HG03342 (cell line): ENCODE results near the gene DNAI1.

Experiments
- ATAC-seq: cut with Tn5 transposase; IDR thresholded peaks from one replicate; pipeline ENCODE4 v1.9.1; 2021; ENCODE audit warnings: mild to moderate bottlenecking, moderate library complexity; ENCODE audit not compliant: unreplicated experiment

The DNAI1 gene

DNA sequence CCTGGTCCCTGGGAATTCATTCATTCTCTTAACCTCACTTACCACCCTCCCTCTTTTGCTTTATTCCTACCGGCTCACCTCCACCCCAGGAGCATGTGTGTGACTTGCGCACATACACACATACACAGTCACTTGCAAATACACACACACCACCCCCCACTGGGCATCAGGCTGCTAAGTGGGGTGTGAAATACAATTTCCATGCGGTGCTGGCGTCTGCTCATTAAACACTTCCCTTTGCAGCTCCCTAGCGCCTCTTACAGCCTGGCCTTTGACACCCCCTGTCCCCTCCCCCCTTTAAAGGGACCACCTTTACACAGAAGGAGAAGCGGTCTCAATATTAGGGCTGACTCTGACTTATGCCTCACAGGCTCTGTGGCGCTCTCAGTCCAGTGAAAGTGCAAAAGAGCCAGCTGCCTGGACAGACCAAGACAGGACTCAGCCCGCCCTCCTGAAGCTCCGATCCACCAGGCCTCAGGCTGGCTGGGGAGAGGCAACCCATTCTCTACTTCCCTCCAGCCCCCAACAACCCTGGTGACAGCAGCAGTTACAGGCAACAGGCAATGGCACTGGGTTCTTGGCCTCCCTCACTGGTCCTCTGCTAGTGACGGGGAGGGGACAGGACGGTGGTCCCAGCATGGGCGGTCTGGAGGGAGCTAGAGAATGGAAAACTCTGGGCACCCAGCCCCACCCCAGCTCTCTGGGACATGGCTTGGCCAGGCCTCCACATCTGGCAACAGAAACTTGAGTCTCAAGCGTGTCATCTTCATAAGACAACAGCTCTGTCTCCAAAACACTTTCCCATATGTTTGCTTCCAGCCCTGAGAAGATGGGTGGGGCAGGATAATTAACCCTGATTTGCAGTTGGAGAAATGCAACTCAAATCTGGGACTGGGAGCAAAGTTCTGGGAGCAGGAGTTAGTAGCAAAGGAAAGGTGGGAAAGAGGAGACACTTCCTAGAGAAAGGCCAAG, 52.2 kb downstream of the DNAI1 start:
- ATAC-seq = no peak

DNA sequence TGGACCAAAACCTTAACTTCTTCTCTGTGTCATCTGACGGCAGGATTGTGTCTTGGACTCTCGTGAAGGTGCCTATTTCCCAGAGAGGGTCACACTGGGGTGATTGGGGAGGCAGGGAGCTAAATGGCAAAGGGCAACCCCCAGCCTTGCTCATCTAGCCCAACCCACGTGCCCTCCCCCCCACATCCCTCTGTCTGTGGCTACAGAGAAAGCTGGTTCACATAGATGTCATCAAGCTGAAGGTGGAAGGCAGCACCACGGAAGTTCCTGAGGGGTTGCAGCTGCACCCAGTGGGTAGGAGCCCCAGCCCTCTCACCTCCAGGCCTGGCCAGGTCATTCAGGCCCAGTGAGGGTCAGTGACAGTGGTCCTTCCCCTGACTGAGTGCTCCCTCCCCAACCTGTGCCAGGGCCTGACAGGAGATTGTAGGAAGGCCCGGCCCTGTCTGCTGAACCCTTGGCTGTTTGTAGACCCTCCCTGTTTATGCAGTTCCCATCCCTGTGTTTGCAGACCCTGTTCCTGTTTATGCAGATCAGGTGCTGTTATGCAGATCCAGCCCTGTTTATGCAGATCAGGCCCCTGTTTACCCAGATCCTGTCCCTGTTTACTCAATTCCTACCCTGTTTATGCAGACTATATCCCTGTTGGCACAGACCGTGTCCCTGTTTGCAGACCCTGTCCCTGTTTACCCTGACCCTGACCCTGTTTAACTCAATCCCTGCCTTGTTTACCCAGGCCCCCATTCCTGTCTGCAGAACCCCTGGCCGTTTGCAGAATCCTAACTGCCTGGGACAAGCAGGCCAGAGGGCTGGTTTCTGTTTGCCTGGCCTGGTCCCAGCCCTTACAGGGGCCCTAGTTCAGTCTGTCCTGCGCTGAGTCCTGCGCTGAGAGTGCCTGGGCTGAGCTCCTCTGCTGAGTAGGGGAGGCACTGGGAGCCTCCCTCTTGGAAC, 53.8 kb downstream of the DNAI1 start:
- ATAC-seq = no peak

DNA sequence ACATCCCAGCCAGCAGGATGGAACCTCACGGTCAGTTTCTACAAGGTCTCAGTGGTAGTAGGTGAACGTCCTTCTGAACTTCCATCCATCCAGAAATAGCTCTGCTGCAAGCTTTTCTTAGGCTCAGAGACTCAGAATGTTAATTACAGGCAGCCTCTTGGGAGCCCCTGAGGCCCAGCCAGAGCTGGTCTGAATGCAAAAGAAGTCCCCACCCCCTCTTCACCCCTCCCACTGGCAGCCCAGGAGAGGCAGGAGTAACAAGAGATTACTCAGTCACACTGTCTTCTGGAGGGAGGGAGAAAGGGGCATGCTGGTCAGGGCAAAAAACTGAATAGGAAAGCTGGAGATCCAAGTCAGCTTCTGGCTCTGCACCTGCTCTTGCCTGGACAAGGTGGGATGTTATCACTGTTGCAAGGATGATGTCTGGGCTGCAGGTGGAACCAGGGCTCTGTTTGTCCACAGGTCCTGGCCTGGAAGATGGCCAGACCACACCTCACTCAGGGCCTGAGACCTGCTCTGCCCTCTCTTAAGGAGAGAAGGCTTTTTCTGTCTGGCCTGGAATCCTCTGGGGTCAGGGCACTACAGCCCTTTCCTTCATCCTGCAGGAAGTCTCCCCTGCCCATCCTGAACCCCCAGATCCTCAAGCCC, 55.1 kb downstream of the DNAI1 start:
- no peak for ATAC-seq

DNA sequence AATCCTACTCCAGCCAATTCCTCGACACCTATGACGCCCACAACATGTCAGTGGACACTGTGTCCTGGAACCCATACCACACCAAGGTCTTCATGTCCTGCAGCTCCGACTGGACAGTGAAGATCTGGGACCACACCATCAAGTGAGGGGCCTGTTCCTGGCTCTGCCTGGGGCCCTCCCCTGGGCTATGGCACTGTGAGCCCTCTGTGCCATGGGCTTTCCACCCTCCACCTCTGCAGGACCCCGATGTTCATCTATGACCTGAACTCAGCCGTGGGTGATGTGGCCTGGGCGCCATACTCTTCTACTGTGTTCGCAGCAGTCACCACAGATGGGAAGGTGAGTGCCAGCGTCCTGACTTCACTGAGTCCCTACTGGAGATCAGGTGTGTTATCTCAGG, 55.8 kb downstream of the DNAI1 start:
- ATAC-seq = no peak

DNA sequence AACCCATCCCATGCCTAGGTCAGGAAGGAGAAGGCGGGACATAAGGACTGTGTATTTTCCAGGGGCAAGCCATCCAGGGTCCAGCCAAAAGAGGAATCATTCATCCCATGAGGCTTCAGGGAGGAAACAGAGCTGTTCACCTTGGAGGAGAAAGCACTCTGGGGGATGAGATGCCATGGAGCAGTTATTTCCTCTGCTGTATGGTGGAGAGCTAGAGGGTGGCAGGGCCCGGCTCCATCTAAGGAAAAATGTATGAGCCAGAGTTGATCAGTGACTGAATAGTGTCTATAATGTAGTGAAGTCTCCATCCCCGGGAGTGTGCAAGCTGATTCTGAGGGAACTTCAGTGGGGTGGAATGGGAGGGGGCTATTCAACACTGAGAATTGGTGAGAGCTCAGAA, 56.2 kb downstream of the DNAI1 start:
- no peak for ATAC-seq

DNA sequence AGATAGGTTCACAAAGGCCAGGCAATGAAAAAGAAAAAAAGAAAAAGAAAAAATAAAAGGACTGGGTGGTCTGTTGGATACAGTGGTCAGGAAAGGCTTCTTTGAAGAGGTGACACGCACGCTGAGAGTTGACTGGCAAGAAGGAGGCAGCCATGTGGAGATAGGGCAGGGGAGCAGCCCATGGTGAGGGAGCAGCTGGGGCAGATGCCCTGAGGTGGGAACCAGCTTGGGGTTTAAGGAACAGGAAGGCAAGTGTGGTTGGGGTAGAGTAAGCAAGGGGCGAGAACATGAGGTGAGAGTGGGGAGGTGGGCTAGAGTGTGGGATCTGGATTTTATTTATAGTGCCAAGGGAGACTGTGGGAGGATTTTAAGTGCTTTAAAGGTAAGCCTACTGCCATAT, 57.4 kb downstream of the DNAI1 start:
- no peak for ATAC-seq

DNA sequence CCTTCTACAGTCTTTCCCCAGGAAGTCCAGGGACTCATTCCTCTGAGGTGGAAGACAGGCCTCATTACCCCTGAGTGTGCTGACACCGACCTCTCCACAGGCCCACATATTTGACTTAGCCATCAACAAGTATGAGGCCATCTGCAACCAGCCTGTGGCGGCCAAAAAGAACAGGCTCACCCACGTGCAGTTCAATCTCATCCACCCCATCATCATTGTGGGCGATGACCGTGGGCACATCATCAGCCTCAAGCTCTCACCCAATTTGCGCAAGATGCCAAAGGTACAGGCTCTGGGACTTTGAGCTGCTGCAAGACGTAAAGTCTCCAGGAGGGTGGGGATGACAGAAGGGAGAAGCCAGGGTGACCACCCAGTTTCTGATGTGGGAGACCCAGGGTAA, 58.6 kb downstream of the DNAI1 start:
- no peak for ATAC-seq

DNA sequence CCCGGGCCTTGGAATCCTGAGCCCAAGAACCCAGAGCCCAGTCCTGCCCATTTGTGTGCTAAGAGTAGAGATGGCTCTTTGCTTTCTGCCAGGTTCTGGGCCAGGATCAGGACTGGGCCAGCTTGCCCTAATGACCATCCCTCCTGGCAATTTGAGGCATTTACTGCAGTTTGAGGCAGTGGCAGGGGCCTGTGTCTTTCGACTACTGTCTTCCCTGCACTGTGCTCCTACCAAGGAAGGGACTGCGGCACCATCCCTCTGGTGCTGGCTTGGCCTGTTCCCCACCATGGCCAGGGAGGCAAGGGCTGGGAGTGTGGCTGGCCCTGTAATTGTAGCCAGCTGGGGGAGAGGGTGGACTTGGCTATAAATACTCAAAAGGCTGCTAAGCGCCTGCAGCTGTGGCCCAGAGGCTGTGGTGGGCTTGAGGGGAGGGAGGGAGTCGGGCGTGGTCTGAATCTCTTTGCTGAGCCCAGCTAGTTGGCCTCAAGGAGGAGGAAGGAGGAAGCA, 59.6 kb downstream of the DNAI1 start:
- no peak for ATAC-seq

DNA sequence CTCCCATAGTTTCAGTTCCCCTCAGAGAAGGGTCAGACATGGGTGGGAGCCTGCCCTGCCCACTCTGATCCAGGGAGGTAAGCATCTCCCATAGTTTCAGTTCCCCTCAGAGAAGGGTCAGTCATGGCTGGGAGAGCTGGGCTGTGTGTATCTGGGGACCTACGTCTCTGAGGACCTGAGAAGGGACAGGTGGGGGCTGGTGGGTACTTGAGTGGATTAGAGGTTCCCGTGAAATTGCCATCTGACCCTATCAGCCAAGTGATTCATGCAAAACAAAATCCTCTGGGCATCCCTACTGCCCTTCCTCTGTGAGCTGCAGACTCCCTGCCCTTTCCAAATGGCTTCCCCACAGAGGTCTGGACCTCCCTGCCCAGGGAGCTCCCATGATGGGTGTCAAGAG, 60.3 kb downstream of the DNAI1 start:
- ATAC-seq = no peak

DNA sequence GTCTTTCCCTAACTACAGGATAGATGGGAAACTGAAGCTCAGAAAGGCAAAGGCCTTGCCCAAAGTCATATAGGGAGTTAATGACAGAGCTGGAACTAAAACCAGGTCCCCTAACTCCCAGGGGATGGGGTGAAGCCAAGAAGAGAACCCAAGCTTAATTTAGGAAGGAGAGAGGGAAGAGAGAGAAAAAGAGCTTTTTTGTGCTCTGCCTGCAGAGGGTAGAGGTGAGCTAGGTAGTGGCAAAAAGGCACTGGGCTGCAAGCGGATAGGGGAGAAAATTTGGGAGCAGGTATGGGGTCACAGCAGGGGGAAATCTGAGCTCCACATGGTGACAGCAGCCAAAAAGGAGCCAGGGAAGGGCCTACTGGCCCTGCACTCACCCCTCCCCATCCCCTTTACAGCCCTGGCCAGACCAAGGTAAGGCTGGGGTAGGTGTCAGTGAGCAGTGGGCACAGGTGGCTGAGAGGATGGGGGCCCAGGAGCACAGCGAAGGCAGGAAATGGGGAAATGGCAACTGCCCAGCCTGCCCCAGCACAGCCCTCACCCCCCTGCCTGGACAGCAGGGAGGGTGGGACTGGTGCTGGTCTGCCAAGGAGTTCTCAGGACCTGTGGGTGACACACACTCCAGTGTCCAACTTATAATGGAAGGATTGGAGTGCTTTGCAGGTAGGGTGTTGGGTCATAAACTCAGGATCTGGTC, 60.9 kb downstream of the DNAI1 start:
- ATAC-seq = no peak

DNA sequence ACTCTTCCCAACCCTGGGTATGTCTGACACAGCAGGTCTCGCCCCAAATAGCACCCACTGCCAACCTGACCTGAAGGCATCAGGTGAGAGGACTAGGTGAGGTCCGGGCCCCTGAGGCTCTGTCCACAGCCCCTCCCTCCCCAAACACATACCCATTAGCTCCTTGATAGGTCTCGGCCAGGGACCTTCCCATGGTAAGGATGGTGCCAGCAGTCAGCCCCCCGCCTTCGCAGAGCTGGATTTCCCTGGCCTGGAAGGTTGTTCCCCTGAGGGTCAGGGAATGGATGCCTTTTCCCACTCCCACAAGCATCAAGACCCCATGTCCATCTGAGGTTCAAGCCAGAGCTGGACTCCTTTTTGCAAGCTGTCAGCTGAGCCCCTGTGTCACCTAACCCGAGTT, 61.5 kb downstream of the DNAI1 start:
- ATAC-seq = no peak

DNA sequence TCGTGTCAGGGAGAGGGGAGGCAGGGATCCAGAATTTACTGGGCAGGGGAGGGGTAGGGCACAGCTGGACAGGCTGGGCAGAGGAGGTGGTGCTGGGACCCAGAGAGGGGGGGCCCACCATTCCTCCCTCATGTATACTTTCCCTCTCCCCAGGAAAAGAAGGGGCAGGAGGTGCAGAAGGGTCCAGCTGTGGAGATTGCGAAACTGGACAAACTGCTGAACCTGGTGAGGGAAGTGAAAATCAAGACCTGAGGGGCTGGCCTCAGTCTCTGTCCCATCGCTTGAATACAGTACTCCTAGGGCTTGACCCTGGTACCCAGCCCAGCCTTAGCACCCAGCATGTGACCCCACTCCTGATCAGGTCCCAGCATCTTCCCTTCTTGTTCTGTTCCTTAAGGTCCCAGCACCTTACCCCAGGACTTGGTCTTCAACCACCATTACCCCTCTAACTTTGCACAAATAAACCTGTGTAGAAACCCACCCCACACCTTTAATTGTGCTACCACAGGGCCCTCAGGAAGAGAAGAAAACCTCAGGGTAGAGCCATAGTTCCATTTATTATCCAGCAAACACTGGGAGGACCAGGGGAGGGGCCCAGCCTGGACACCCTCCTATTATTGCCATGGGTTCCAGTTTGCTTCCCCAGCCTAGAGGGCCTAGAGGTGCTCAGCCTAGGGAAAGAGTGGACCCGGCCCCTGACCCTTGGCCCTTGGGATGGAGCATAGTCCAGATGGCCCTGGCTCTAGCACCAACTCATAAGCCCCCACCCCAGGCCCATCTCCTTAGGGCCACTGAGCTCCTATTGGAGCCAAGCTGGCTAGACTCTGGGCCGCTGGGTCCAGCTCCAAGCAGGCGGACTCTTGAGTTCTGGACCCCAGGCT, 62.1 kb downstream of the DNAI1 start:
- ATAC-seq = no peak

DNA sequence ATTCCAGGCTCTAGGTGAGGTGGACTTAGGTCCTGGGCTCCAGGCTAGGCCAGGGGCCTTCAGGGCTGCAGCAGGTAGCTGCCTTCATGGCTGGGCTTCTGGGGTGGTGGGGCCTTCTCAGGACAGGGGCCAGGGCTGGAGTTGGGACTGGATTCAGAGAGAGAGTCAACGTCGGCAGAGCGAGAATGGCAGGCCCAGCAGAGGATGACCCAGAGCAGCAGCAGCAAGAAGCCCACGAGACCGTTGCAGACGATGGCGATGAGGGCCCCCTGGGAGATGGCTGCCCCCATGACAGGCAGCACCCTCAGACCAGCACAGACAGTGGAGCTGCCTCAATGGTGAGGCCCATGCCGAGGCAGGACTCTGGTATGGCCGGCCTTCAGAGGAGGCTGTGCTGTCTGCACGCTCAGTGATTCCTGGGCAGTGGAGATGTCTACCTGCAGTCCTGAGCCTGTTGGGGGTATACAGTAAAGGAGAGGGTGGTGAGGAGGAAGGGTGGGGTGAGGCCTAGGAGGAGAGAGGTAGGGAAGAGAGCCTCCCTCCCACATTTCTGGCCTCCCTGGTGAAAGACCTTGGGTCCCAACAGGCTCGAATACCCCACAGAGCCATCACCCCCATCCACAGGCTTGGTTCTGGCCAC, 62.9 kb downstream of the DNAI1 start:
- no peak for ATAC-seq

DNA sequence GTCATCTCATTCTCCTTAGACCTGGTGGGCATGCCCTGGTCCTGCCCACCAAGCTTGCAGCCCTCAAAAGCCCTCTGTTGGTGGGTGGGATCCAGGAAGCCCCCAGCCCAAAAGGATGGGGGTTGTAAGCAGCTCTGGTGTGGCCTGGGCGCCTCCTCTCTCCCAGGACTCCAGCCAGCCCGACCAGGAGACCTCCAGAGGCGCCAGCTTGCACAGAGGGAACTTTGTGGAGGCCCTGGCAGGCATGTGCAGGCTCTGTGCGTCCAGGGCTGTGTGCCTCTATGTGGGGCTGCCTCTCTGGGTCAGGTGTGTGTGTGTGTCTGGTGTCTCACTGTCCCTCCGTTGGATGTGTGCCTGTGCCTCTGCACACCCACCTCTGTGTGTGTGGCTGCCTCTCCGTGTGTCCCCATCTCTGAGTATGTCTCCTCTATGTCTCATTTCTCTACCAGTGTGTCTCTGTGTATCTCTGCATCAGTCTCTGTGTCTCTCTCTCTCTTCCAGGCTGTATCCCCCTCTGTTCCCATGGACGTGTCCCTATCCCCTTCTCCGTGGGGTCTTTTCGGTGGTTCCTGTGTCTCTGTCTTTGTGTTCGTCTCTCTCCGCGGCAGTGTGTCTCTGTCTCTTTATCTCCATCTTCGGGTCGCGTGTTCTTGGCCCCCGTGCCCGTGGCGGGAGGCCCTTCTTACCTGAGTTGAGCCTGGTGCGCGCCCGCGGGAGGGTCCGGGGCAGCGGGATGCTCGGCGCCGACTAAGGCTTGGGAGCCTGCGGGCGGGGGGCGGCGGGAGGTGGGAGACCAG, 63.7 kb downstream of the DNAI1 start:
- no peak for ATAC-seq

DNA sequence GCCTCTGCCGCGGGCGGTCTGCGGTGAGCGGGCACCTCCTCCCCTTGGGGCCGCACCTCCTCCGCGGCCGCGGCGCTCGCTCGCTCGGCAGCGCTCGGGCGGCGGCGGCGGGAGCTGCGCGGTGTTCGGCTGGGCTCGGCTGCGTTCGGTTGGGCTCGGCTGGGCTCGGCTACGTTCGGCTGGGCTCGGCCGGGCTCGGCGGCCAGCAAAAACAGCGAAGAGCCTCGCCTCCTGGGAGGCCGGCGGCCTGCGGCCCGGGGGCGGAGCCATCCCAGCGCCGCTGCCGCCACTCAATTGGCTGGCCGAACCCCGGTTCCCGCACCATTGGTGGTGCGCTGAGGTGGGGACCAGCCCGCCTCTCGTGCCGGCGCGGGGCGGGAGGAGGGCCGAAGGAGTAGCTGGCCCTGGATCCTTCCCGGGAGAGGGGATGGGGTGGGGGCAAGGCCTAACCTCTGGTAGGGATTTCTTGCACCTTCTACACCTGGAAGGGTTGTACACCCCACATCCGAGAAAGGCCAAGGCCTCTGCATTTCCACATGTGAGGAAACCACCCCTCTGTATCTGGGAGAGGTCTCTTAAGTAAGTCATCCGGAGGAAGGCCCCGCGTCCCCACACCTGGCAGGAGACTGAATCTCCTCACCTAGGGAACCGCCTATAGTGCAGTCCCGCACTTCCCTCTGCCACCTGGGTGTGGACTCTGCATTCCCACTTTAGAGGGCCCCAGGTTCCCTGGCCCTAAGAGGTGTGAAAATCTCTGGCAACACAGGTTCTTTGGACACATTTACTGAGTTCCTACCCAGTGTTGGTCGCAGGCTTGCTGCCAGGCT, 64.6 kb downstream of the DNAI1 start, which contains the start of gene ENHO:
TSS of gene ENHO (minus strand) at position 20 of the 827 bp plus-strand sequence. CDS start 1,295 bp downstream, outside the sequence.
- ATAC-seq = peak; percentile 88

DNA sequence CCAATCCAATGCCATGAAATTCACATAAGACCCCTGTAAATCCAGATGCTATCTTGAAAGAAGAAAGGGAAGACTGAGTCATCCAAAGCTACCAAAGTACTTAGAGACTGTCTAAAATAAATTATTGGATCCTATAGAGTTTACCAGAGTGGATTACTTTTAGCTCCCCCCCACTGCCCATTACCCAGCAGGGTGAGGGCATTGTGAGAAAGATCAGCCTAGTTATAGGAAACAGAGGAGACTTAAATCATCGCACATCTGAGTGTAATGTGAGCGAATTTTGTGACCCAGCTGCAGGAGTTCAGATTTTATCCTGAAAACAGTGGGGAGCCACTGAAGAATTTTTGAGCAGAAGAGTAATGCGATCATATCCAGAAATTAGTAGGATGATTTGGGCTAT, 65.7 kb downstream of the DNAI1 start:
- no peak for ATAC-seq

DNA sequence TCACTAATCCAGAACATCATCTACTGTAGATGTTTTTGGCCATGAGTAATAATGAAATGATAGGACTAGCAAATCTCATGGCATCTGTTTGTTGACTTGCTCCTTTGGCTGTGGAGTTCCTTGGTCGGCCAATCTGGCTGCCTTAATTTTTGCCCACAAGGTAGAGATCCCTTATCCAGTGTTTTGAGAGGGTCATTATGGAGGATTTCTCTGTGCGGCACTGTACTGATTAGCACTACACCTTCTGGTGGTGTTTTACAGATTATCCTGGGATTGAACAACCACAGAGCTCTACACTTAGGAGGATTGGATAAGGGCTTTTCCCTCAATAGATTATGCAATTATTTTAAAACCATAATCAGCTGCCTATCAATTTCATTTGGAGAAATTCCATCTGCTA, 67.4 kb downstream of the DNAI1 start:
- ATAC-seq = no peak
